Daoy (cell line): ENCODE measurements around the gene SP110. TPM values are rescaled to one million over a fixed set of nuclear protein-coding genes. Genes with fewer than 3 reads are reported as not detected.
"Not testable (repeated sequence)": the region's sequence is repeated elsewhere in the genome, so short reads cannot be mapped to it uniquely, and the experiment has no call there.

Experiments
- DNase-seq: peaks from one replicate; pipeline ENCODE4 v3.0.0-alpha.2; 2015; ENCODE audit warnings: low read depth
- total RNA-seq: library from RNA; depleted of rRNA; stranded (reverse); fragments of >200 nt; shearing (Covaris generic); gene quantifications from 2 replicates; pipeline ENCODE4 v1.2.3, GENCODE V29; 2014; rRNA removed

Gene SP110
- total RNA-seq = 11.5 and 15.4 TPM in 2 replicates

DNA sequence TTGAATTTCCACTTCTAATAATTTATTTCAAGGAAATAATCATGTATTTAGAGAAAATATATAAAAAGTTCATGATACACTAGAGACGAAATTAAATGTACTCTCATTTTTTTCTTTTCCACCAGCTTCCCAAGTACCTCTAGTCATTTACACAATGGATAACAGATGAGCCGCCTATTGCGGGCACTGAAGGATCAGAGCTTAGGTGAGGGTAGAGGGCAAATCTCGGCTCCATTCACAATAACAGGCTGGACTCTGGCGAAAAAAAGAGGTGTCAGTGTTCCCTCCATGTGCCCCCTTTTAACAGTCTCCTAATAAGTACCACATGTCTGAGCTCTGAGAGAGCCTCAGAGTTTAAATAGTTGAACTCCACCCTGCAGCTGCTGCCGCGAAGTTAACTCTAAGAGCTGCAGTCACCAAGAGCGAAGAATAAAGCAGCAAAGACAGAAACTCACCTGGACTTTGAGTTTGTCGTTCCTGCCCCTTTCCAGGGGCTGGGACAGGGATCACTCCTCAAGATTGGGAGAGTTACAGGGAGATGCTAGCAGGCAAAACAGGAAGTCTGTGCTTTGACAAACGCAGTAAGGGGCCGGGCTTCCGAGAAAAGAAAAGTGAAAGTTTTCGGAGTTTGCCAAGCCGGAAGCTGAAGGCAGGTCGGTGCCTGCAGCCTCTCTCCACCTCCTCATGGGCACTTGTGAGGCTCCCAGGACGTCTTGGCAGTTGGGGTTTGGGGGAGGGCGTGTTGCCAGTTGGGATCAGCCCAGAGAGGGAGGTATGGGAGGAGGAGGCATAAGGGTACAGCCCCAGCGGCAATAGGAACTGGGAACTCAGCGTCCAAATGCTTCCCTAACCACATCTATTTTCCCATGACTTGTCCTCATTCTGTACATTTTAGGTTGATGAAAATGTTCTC is at the start of gene SP110:
Gene SP110, minus strand, starts transcription at position 566 of the 913 bp plus-strand sequence. CDS start 3,057 bp downstream, outside the sequence.
- peak; percentile 89 for DNase-seq

DNA sequence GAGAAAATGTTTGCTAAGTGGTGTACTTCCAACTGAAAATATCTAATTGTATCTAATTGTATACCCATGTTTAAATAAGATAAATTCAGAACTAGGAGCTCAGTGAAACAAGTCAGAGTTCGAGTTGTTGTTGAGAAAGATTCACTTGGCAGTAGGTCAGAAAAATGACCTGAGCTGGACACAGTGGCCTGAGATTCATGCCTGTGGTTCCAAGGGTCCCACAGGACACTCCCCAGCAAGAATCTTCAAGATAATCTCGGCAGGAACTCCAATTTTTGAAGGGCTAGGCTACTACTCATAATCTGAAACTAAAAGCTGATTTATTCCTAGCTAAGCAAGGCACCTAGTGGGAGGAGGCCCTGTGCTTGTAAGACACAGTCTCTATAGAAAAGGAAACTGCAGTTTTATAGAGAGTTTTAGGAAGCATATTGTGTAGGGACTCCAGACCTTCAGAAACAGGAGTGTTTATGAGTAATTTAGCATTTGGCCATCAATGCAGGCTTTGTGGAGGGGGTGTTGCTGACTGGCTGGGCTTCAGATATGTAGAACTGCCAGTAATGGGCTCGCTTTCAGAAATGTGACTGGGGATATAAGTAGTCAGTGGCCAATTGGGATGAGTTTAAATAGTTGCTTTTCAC is 48.9 kb upstream of the SP110 start:
- DNase-seq = no peak

GRCh38 chr2:230267556-230267955 is 47.8 kb upstream of the SP110 start:
- DNase-seq = no peak

GRCh38 chr2:230267059-230267458 is 47.3 kb upstream of the SP110 start:
- DNase-seq = no peak

DNA sequence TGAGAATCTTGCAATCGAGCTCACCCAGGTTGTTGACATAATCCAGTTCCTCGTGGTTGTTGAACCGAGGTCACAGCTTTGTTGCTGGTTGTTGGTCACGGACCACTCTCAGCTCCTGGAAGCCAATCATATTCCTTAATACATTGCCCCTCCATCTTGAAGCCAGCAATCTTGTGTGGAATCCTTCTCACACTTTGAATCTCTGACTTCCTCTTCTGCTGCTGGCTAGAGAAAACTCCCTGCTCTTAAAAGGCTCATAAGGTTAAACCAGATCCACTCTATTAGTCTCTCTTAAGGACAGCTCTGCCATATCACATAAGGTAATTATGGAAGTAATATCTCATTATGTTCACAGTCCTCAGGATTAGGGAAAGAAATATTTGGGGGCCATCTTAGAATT is 46.9 kb upstream of the SP110 start:
- DNase-seq = no peak

GRCh38 chr2:230264945-230265344 is 45.2 kb upstream of the SP110 start:
- not testable (repeated sequence) for DNase-seq

GRCh38 chr2:230262246-230262645 is 42.5 kb upstream of the SP110 start:
- no peak for DNase-seq

- no peak for DNase-seq
Measured at GRCh38 chr2:230258483-230258882, 38.7 kb upstream of the SP110 start.

DNA sequence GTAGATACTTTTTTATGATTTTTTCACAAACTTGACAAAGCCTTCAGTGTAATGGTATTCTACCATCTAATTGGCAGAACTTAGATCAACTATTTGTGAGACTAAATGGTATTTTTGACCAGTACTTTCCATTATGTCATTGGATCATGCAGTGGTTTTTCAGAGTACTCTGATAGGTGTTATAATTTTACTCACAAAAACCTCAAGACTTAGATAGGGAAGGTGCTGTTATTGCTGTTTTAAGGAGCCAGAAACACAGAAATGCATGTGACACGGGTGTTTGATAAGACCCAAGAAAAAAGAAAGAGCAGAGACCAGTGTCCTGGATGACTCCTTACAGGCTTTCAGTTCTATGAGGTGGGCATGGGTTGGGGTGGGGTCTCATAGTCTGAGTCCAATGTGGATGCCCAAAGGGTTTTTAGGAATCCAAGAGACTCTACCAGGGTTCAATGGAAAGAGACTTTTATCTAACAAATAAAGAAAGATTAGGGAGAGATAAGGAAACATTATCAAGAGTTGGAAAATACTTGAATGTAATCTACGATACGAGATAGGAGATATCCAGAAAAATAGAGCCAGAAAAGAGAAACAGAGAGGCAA is 37.0 kb upstream of the SP110 start:
- no peak for DNase-seq

DNA sequence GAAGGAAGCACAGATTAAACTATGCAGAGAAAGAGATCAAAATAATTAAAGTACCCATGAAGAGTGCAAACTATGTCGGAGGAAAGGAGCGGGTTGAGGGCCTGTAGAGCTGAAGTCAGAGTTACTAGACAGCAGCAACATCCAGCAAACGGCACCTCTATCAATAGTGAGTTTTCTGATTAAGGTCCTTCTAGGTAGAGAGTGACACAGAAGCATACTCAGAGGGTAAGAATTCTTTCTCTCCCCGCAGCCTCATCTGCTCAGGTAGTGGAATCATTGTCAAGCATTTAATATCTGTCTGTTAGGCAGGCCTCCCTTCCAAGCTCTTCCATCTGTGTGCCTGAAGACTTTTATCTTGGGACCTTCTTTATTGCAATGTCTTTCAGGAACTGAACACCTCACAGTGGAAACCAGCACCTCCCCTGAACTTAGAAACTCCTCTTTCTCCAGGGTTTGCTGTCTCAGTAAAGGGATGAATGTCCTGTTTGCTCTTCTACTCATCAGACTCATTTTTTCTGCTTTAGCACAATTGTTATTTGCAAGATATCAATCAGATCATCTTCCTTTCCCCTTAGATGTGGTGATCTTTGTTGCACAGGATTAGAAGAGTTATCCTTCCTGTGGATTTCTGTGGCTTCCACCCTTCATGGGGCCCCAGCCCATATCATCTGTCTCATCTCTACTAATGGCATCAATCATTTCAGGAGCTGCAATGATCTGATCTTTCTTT is 34.5 kb upstream of the SP110 start:
- DNase-seq = no peak

DNA sequence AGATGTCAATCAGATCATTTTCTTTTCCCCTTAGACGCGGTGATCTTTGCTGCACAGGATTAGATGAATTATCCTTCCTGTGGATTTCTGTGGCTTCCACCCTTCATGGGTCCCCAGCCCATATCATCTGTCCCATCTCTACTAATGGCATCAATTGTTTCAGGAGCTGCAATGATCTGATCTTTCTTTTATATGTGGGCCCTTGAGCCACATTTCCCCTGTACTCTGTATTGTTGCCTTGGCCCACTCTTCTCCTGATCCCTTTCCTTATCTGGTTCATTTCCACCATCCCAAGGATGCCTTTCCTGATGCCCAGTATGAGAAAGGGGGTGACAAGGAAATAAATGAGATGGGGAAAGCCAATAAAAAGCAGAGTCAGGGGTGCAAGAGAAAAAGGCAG is 30.4 kb upstream of the SP110 start:
- DNase-seq = no peak

DNA sequence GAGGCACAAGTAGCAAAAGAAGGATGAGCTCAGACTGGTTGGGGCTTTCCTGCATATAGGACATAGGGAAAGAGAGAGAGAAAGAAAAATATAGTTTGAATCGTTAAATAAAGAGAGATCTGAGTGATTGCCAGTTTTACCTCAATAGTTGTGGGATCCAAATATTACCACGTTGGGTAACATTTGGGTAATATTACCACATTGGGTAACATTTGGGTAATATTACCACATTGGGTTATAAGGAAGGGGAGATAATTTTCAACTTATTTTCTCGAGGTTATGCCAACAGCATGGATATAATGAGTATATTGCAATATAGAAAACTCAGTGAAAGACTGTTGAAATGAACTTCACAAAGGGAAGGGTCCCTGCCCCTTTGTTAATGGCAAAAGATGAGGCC is 26.4 kb upstream of the SP110 start:
- no peak for DNase-seq

- no peak for DNase-seq
Measured at GRCh38 chr2:230244211-230244610, 24.4 kb upstream of the SP110 start.

DNA sequence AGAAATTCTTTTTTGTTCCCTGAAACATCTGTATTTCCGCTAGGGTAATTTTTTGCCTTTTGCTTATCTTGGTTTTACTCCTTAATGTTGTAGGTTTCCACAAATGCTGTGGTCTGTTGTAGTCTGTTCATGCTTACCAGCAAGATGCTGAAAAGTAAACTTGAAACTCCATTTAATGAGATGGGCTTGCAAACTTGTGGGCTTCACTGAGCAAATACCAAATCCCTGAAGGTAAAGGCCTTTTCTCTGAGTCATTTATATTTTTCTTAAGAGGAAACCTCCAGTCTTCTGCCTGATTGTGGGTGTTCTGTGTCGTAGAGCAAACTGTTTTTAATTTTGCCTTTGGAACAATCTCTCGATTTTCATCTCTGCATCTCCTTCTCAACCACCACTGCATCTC is 15.1 kb upstream of the SP110 start:
- peak; percentile 5 for DNase-seq

DNA sequence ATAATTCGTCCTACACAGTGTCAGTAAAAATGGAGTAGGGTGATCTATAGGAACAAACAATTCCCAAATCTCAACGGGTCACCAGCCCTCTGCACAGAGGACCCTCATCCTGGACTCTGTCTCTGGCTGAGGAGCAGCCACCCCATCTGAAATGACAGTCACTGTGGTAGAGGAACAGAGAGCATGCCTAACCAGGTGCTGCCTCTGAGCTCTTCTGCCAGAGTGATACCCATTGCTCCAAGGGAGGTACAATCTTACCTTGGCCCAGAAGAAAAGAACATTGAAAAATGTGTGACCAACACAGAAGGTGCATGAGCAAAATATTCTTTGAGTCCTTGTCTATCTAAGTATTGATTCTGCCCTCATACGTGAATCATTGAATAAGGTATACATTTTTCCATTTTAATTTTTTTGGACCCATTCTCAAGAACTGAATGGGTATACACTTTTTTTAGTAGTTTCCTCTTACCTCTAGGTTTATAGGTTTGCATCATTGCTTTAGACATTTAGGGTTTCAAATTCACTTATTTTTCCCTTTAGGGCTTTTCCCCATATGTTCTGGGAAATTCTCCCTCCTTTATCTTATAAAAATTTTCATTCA is 14.4 kb upstream of the SP110 start:
- no peak for DNase-seq

DNA sequence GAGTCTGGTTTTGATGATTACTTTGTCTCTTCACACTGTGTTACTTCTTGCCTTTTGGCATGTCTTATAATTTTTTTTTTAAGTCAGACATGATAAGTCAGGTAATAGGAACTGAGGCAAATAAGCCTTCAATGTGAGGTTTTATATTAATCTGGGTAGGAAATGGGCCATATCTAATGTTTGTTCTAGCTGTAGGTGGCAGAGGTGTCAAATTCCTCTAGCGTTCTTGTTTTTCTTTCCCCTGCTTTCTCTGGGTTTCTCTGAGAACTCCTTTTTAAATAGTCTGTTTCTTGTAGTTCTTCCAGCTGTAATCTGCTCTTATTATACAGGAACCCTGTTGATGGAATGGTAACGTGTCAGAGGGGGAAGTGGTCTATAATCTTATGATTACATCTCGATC is 11.5 kb upstream of the SP110 start:
- no peak for DNase-seq

- no peak for DNase-seq
Measured at GRCh38 chr2:230230496-230231200, 10.9 kb upstream of the SP110 start.

DNA sequence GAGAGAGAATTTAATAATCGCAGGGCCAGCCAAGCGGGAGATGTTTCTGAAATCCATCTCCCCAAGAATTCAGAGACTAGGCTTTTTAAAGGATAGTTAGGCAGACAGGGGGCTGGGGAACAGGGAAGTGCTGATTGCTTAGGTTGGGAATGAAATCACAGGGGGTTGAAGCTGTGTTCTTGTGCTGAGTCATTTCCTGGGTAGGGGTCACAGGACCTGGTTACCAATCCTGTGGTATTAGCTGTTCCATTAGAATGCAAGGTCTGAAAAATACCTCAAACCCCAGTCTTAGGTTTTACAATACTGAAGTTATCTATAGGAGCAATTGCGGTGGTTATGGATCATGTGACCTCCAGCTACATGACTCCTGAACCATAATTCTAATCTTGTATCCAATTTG is 10.3 kb upstream of the SP110 start:
- DNase-seq = peak; percentile 81

GRCh38 chr2:230227216-230227615 is 7.4 kb upstream of the SP110 start:
- no peak for DNase-seq

- no peak for DNase-seq
Measured at GRCh38 chr2:230226051-230226551, 6.3 kb upstream of the SP110 start.

- DNase-seq = no peak
Measured at GRCh38 chr2:230225486-230225885, 5.7 kb upstream of the SP110 start, which contains the start of gene SP140. Gene SP140 (plus strand): TSS chr2:230225736. CDS start chr2:230225845, 109 bp downstream.
